GM19463 (cell line): ENCODE data around the gene MALRD1.

Experiments
- ATAC-seq: cut with Tn5 transposase; IDR thresholded peaks from one replicate; pipeline ENCODE4 v1.9.1; 2021; ENCODE audit warnings: mild to moderate bottlenecking, moderate library complexity; ENCODE audit not compliant: unreplicated experiment

MALRD1 gene

DNA sequence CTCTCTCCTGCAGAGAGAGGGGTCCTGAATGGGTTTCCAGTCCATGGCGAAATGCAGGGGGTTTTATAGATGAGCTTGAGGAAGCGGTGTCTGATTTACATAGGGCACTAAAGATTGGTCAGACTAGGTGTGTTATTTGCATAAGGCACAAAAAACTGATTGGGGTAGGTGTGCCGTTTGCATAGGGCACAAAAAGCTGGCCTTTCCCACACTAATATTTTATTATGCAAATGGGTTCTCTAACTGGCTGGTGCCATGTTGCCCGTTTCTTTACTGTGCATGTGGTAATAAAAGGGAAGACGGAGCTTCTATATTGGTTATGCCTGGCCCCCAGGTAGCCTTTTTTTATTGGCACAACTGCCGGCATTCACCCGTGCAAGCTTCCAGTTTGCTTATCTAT, 50.2 kb downstream of the MALRD1 start:
- no peak for ATAC-seq

- ATAC-seq, result no peak
These were observed 58.8 kb downstream of the MALRD1 start for GRCh38 chr10:19107406-19107805.

- no peak for ATAC-seq
These were observed 63.1 kb downstream of the MALRD1 start for GRCh38 chr10:19111501-19112267.

DNA sequence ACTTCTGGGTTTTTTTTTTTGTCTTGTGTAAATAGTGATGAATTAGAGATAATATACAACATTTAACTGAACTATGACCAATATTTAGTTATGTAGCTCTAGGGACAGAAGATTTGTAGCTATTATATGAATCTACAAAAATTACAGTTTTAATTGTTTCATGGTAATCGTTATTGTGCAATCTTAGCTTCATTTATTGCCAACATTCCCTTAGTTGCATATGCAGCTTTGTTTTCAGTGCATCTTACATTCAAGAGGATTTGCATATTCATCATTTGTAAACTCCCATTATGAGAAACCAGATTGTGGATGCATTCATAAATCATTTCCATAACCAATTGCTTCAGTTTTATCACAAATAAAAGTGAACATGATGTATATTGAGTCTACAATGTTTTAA, 68.8 kb downstream of the MALRD1 start:
- ATAC-seq, result no peak

GRCh38 chr10:19119191-19119590, 70.6 kb downstream of the MALRD1 start:
- no peak for ATAC-seq

- no peak for ATAC-seq
These were observed 71.8 kb downstream of the MALRD1 start for GRCh38 chr10:19120381-19120908.

GRCh38 chr10:19133992-19134391, 85.4 kb downstream of the MALRD1 start:
- no peak for ATAC-seq

DNA sequence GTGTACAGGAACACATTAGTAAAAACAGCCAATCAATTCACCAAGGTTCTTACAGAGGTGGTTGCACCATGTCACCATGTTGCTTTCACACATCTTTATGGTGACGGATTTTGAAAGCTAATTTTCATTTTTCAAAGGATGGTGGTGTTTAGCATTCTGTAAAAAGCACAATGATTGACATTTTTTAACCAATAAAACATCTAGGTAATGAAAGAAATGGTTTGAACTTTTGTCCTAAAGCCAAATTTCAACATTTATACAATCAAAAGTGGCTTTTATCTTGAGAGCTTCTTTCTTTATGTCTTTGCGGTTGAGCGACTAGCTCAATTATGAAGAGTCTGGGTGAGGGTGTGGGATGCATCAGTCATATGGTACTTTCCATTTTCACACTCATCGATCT, 94.4 kb downstream of the MALRD1 start:
- no peak for ATAC-seq

DNA sequence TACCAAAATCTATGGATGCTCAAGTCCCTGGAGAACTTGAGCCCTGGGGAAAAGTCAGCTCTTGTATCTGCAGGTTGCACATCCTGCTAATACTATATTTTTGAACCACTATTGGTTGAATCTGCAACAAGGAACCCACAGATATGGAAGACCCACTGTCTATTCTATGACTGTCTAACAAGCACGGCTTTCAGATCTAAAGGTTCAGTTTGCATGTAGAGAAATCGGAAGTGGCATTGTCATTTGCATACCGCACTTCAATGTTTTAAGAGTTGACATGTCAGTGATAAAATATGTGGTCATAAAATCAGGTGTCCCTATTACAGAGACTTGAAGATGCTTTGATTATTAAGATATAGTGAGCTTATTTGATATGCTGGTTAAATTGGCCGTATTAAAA, 95.6 kb downstream of the MALRD1 start:
- ATAC-seq, result no peak

DNA sequence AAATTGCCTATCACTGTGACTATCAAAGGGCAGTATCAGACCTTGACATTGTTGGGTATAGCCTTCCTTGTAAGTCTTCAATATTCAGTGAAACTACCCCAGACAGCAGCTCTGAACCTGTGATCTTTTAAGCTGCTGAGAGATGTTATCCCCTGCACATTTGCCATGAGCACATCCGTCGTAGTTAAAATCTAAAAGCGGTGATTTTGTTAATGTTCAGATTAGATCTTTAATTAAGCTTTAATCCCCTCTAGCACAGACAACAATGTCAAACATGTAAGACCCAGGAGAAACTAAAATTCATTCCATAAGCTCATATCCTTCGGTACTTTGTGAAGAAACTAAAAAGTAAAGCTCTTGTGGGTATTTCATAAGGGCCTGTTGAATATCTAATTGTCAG, 105.8 kb downstream of the MALRD1 start:
- ATAC-seq, result no peak

GRCh38 chr10:19158358-19158757, 109.8 kb downstream of the MALRD1 start:
- ATAC-seq, result no peak

DNA sequence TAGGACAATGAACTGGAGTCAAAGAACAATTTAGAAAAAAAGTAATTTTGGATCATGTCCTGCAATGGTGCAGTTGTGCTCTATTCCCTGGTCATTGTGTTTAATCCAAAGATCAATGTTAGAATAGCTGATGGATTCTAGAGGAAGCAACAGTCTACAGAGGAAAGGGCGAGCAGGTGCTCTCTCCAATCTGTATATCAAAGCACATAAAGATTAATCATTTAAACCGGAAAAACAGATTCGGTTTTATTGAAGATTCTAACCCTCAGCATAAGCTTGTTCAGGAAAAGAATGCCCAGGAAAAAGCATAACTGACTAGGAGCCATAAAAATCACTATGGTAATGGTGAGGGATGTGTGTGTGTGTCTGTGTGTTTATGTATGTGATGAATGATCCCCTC, 110.3 kb downstream of the MALRD1 start:
- ATAC-seq, result no peak

DNA sequence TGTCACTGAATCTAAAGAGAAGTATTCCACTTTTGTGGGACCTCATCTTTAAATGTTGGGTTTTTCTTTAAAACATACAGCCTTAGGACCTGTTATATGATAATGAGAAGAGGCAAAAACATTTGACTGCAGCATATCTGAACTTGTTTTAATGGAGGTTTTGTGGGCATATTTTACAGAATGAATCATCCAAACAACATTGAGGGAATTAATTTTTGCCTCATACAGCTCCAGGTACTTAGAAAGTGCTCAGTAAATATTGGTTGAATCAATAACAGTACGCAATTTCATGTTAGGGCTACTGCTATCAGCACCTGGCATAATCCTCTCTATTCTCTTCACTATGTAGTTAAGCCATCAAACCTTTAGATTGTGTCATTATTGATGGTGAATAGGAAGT, 115.9 kb downstream of the MALRD1 start:
- no peak for ATAC-seq

GRCh38 chr10:19168584-19168983, 120.0 kb downstream of the MALRD1 start:
- ATAC-seq, result no peak

- no peak for ATAC-seq
These were observed 120.4 kb downstream of the MALRD1 start for GRCh38 chr10:19169041-19169440.

DNA sequence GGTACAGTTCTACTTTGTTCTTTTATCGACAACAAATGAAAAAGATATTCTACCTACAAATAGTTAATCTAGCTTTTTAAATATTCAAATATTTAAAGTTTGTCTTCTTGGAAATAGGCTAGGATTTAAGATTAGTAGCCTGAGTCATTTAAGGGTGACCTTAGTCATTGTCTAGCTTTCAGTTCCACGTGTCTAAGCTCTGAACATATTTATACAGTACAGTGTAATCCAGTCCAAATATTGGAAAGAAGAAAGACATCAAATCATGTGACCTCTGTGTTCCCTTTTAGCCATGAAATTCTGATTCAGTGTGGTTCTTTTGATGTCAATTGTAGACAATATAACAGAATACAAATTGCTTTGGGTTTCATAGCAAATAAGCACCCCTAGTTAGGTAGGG, 121.1 kb downstream of the MALRD1 start:
- ATAC-seq, result no peak

- no peak for ATAC-seq
These were observed 130.1 kb downstream of the MALRD1 start for GRCh38 chr10:19178675-19179074.

DNA sequence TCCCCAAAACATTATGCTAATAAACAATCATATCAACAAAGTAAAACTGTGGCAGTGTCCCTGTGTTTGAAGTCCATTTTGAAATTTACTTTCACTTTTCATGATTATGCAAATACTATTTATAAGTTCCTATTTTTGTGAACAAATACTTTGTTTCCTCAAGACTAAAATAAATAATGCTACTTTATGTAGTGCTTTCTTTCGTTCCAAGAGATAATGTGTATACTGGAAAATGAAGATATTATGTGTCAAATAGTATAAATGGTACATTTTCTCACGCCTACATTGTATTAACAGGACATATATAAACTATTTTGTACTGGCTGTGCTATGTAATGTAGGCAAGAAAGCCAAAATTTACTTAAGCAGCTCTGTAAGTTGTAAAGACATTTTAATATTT, 136.3 kb downstream of the MALRD1 start:
- ATAC-seq, result no peak

DNA sequence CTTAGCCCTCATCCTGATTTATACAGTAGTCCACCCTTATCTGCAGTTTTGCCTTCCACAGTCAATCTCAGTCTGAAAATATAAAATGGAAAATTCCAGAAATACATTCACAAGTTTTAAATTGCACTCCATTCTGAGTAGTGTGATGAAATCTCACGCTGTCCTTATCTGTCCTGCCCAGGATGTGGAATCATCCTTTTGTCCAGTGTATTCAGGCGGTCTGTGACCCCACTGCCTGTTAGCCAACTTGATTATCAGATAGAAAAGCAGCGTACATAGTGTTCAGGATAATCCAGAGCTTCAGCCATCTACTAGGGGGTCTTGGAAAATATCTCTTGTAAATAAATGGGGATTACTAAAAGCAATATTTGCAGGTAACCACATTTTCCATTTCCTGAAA, 146.3 kb downstream of the MALRD1 start:
- ATAC-seq, result no peak

DNA sequence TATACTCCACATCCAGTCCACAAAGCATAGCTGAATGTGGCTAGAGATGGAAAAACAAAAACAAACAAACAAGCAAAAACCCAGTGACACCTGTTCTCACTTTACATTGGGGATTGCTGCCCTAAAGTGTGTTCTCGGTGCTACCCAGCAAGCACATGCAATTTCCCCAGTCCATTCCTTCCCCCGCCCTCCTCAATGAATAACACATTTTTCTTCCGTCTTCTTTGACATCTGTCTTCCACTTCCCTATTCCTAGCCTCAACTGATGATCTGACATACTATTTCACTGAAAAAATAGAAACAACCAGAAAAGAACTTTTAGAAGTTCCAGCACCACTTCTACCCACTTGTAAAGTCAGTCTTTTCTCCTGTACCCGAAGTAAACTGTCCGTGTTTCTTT, 147.1 kb downstream of the MALRD1 start:
- ATAC-seq, result no peak

- ATAC-seq, result no peak
These were observed 151.6 kb downstream of the MALRD1 start for GRCh38 chr10:19200211-19200610.

GRCh38 chr10:19204246-19204917, 155.8 kb downstream of the MALRD1 start:
- no peak for ATAC-seq
